ENCODE data around the gene LCN10. TPM values are rescaled to one million over a fixed set of nuclear protein-coding genes. Genes with fewer than 3 reads are reported as not detected.
"Not testable (repeated sequence)": the region's sequence is repeated elsewhere in the genome, so short reads cannot be mapped to it uniquely, and the experiment has no call there.

LCN10 gene
- total RNA-seq, 1 experiment from 2014 or later: not detected

DNA sequence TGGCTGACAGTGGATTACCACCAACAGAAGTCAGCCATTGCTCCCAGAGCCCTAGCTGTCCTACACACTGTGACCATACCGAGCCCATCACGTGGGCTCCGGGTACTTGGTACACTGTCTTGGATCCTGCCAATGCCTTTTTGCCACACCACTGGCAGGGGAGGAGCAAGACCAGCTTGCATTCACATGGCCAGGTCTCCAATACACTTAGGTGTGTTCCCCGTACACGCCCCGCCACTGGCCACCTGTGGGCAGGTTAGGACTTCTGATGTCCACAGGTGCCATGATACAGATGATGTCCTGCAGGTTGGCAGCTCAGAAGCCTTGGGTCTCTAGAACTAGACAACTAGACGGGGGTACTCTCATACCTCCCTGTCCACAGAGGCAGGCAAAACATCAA is 35.7 kb downstream of the LCN10 start:
- no peak overlapping the region for H3K4me3 Mint-ChIP-seq (ENCODE audit: unreplicated experiment)
- no peak for DNase-seq
- H3K36me3 ChIP-seq (ENCODE audit: control insufficient read depth, insufficient read depth, low read length): no peaks in the 10 kb centered on the region
- POLR2A ChIA-PET: no interaction called here
- TF ChIP-seq, protein P1, sequence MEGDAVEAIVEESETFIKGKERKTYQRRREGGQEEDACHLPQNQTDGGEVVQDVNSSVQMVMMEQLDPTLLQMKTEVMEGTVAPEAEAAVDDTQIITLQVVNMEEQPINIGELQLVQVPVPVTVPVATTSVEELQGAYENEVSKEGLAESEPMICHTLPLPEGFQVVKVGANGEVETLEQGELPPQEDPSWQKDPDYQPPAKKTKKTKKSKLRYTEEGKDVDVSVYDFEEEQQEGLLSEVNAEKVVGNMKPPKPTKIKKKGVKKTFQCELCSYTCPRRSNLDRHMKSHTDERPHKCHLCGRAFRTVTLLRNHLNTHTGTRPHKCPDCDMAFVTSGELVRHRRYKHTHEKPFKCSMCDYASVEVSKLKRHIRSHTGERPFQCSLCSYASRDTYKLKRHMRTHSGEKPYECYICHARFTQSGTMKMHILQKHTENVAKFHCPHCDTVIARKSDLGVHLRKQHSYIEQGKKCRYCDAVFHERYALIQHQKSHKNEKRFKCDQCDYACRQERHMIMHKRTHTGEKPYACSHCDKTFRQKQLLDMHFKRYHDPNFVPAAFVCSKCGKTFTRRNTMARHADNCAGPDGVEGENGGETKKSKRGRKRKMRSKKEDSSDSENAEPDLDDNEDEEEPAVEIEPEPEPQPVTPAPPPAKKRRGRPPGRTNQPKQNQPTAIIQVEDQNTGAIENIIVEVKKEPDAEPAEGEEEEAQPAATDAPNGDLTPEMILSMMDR (IDR thresholded peaks at IDR 0.05; ENCODE audit: insufficient read depth in 1 of 2, low read depth in 1 of 2, low read length in 1 of 2, severe bottlenecking in 1 of 2, unreplicated experiment in 1 of 2): no peak
- H3K36me3 Mint-ChIP-seq (ENCODE audit: insufficient read depth, unreplicated experiment): no peaks in the 10 kb centered on the region
- no peak overlapping the region for H3K4me3 ChIP-seq (ENCODE audit: low read depth, low read length)
- H3K9me3 Mint-ChIP-seq (ENCODE audit: unreplicated experiment): no peaks in the 10 kb centered on the region
- H3K27me3 ChIP-seq (replicated peaks; ENCODE audit: control insufficient read depth, insufficient read depth, low read length): no peaks in the 10 kb centered on the region
- intact Hi-C loops (cut with micrococcal nuclease; ENCODE audit: unreplicated experiment): no loop called here
- no peaks in the 10 kb centered on the region; the same call in 1 of the 2 replicates for H3K4me1 ChIP-seq
- H3K4me1 Mint-ChIP-seq (ENCODE audit: low read depth, unreplicated experiment): peaks cover 9% of the 10 kb centered on the region
- no peaks in the 10 kb centered on the region for H3K9me3 ChIP-seq
- no TSS peak for BruUV-seq (replicated peaks)
- H3K27ac Mint-ChIP-seq (ENCODE audit: unreplicated experiment): no peak overlapping the region
- CTCF ChIA-PET: no interaction called here
- H3K27me3 Mint-ChIP-seq (ENCODE audit: insufficient read depth, unreplicated experiment): no peaks in the 10 kb centered on the region

DNA sequence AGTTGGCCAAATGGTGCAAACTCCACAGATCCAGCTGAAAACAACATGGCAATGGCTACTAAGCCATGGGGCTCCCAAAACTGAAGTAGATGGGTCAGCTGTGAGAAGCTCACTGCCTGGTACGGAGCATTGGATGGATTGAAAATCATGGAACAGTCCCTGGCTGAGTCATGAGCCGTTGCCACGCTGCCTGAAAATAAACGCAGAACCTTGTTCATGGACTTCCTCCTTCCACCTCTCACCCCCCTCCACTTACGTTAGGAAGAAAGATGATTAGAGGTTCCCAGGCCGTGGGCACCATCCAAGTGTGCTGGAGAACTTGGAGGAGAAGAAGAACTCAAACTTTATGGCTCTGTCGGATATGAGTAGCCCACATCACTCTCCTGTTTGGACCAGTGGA is 37.2 kb downstream of the LCN10 start:
- no peak overlapping the region for H3K4me3 ChIP-seq (ENCODE audit: low read depth, low read length)
- H3K4me1 Mint-ChIP-seq (ENCODE audit: low read depth, unreplicated experiment): peaks cover 9% of the 10 kb centered on the region
- H3K27ac Mint-ChIP-seq (ENCODE audit: unreplicated experiment): no peak overlapping the region
- TF ChIP-seq, protein P1 (IDR thresholded peaks at IDR 0.05; ENCODE audit: insufficient read depth in 1 of 2, low read depth in 1 of 2, low read length in 1 of 2, severe bottlenecking in 1 of 2, unreplicated experiment in 1 of 2): no peak
- H3K4me1 ChIP-seq: no peaks in the 10 kb centered on the region; the same call in 1 of the 2 replicates
- no peaks in the 10 kb centered on the region for H3K9me3 ChIP-seq
- H3K4me3 Mint-ChIP-seq (ENCODE audit: unreplicated experiment): no peak overlapping the region
- no peaks in the 10 kb centered on the region for H3K36me3 ChIP-seq (ENCODE audit: control insufficient read depth, insufficient read depth, low read length)
- BruUV-seq (replicated peaks): no TSS peak
- DNase-seq: no peak
- ChIA-PET POLR2A (no interaction called here), CTCF (interaction anchor here (0.7 kb wide), 1 partner anchor 191 kb away, joined by 5 read pairs; no protein-coding TSS in a partner anchor)
- H3K27me3 Mint-ChIP-seq (ENCODE audit: insufficient read depth, unreplicated experiment): no peaks in the 10 kb centered on the region
- H3K27me3 ChIP-seq (replicated peaks; ENCODE audit: control insufficient read depth, insufficient read depth, low read length): no peaks in the 10 kb centered on the region
- intact Hi-C loops (cut with micrococcal nuclease; ENCODE audit: unreplicated experiment): no loop called here
- no peaks in the 10 kb centered on the region for H3K36me3 Mint-ChIP-seq (ENCODE audit: insufficient read depth, unreplicated experiment)
- no peaks in the 10 kb centered on the region for H3K9me3 Mint-ChIP-seq (ENCODE audit: unreplicated experiment)

DNA sequence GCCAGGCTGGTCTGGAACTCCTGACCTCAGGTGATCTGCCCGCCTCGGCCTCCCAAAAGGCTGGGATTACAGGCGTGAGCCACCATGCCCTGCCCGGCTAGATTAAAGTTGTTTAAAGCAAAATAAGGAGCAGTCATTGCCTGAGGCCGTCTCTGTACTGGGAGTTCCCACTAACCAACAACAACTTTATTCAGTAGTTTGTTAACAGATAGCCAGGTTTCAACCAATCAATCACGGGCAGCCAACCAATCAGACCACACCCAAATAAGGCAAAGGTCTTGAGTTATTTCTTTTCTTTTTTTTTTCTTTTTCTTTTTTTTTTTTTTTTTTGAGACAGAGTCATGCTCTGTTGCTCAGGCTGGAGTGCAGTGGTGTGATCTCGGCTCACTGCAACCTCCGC is 38.0 kb downstream of the LCN10 start:
- H3K27me3 Mint-ChIP-seq (ENCODE audit: insufficient read depth, unreplicated experiment); intact Hi-C loops (cut with micrococcal nuclease; ENCODE audit: unreplicated experiment); POLR2A ChIA-PET; H3K9me3 Mint-ChIP-seq (ENCODE audit: unreplicated experiment); H3K36me3 Mint-ChIP-seq (ENCODE audit: insufficient read depth, unreplicated experiment); H3K27me3 ChIP-seq (replicated peaks; ENCODE audit: control insufficient read depth, insufficient read depth, low read length); H3K27ac Mint-ChIP-seq (ENCODE audit: unreplicated experiment); BruUV-seq (replicated peaks); H3K4me3 Mint-ChIP-seq (ENCODE audit: unreplicated experiment); H3K4me1 ChIP-seq; H3K36me3 ChIP-seq (ENCODE audit: control insufficient read depth, insufficient read depth, low read length); H3K9me3 ChIP-seq; H3K4me1 Mint-ChIP-seq (ENCODE audit: low read depth, unreplicated experiment); H3K4me3 ChIP-seq (ENCODE audit: low read depth, low read length); DNase-seq: not testable (repeated sequence)
- CTCF ChIA-PET: interaction anchor here (0.7 kb wide), 1 partner anchor 191 kb away, joined by 5 read pairs; no protein-coding TSS in a partner anchor
